ENCODE data around the gene CRAMP1. TPM values are rescaled to one million over a fixed set of nuclear protein-coding genes. Genes with fewer than 3 reads are reported as not detected.

CRAMP1 gene
- polyA plus RNA-seq, 1 of the 3 experiments (the other 2 are of a cell fraction): 9.5 TPM

Other genes with a start within 250 kb of the CRAMP1 start
- 16.3 and 16.4 TPM in 2 replicates for gene UNKL, start 197.7 kb upstream of the CRAMP1 start, polyA plus RNA-seq (2012; rRNA removed)
- 47.6 and 51.9 TPM in 2 replicates for gene UQCC4, start 191.6 kb upstream of the CRAMP1 start, polyA plus RNA-seq (2012; rRNA removed)
- not detected in 2 replicates for gene PERCC1, start 181.3 kb upstream of the CRAMP1 start, polyA plus RNA-seq (2012; rRNA removed)
- gene CCDC154, start 167.8 kb upstream of the CRAMP1 start, polyA plus RNA-seq (2012; rRNA removed): 0.35 and 0.41 TPM in 2 replicates
- 22.7 and 44.3 TPM in 2 replicates for gene CLCN7, start 137.3 kb upstream of the CRAMP1 start, polyA plus RNA-seq (2012; rRNA removed)
- not detected in 2 replicates for gene PTX4, start 123.4 kb upstream of the CRAMP1 start, polyA plus RNA-seq (2012; rRNA removed)
- gene TELO2, start 119.0 kb upstream of the CRAMP1 start, polyA plus RNA-seq (2012; rRNA removed): 19.1 and 24.2 TPM in 2 replicates
- 2.1 and 2.3 TPM in 2 replicates for gene TMEM204, start 78.7 kb upstream of the CRAMP1 start, polyA plus RNA-seq (2012; rRNA removed)
- gene IFT140, start 288 bp upstream of the CRAMP1 start, polyA plus RNA-seq (2012; rRNA removed): 13.5 and 19.3 TPM in 2 replicates
- gene JPT2, start 65.9 kb downstream of the CRAMP1 start, polyA plus RNA-seq (2012; rRNA removed): 36.9 and 67.4 TPM in 2 replicates
- gene MAPK8IP3, start 93.8 kb downstream of the CRAMP1 start, polyA plus RNA-seq (2012; rRNA removed): 53.6 and 57.3 TPM in 2 replicates
- gene NME3, start 159.2 kb downstream of the CRAMP1 start, polyA plus RNA-seq (2012; rRNA removed): 77.2 and 80.4 TPM in 2 replicates
- 10.1 and 15.8 TPM in 2 replicates for gene EME2, start 160.4 kb downstream of the CRAMP1 start, polyA plus RNA-seq (2012; rRNA removed)
- 127 and 156 TPM in 2 replicates for gene MRPS34, start 160.8 kb downstream of the CRAMP1 start, polyA plus RNA-seq (2012; rRNA removed)
- 40.6 and 41.6 TPM in 2 replicates for gene SPSB3, start 170.2 kb downstream of the CRAMP1 start, polyA plus RNA-seq (2012; rRNA removed)
- 73.2 and 75.4 TPM in 2 replicates for gene NUBP2, start 170.6 kb downstream of the CRAMP1 start, polyA plus RNA-seq (2012; rRNA removed)
- gene IGFALS, start 181.3 kb downstream of the CRAMP1 start, polyA plus RNA-seq (2012; rRNA removed): 0.02 and 0.03 TPM in 2 replicates
- 119 and 138 TPM in 2 replicates for gene HAGH, start 214.5 kb downstream of the CRAMP1 start, polyA plus RNA-seq (2012; rRNA removed)
- gene FAHD1, start 214.8 kb downstream of the CRAMP1 start, polyA plus RNA-seq (2012; rRNA removed): 58.2 and 59.0 TPM in 2 replicates

All from SK-N-SH (cell line).